A673 (cell line): ENCODE data around the gene SLC16A12. TPM values are rescaled to one million over a fixed set of nuclear protein-coding genes. Genes with fewer than 3 reads are reported as not detected.

Experiments used
- BruUV-seq: library from RNA; stranded (reverse); fragments of 400-500 nt; replicated peaks from 2 replicates; lab custom pipeline; 2021; lab: Mats Ljungman, UMichigan
- CTCF ChIA-PET: fragments of 300-600 bp; sonication (Branson Sonifier 250); formaldehyde crosslinking; loops from one replicate; lab custom pipeline; 2022; ENCODE audit warnings: antibody characterized with exemption; lab: Charles Lee
- POLR2A ChIA-PET: fragments of 300-600 bp; sonication (Branson Sonifier 250); formaldehyde crosslinking; loops from one replicate; lab custom pipeline; 2022; ENCODE audit warnings: antibody characterized with exemption; ENCODE audit not compliant: low non-redundant PET; lab: Charles Lee
- DNase-seq: peaks from one replicate; pipeline ENCODE4 v3.0.0-alpha.2; 2015; ENCODE audit warnings: low spot score
- H3K27ac ChIP-seq: fragments of 200-600 bp; sonication (generic); 2 replicates; pipeline ENCODE4 v1.5.1; 2016; ENCODE audit warnings: mixed run types, low read depth, mild to moderate bottlenecking, mixed read lengths, antibody characterized with exemption, low read length; ENCODE audit not compliant: poor library complexity, severe bottlenecking
- H3K27me3 ChIP-seq: fragments of 200-600 bp; sonication (generic); replicated peaks from 2 replicates; pipeline ENCODE4 v1.6.1; 2017; ENCODE audit warnings: mixed run types, low read depth, mild to moderate bottlenecking, mixed read lengths, antibody characterized with exemption, low read length; ENCODE audit not compliant: insufficient read depth, poor library complexity
- H3K36me3 ChIP-seq: fragments of 200-600 bp; sonication (generic); 2 replicates; pipeline ENCODE4 v1.6.1; 2016; ENCODE audit warnings: mixed run types, mild to moderate bottlenecking, mixed read lengths, antibody characterized with exemption, low read length; ENCODE audit not compliant: insufficient read depth, poor library complexity, severe bottlenecking
- H3K4me1 ChIP-seq: fragments of 200-600 bp; sonication (generic); 2 replicates; pipeline ENCODE4 v1.6.1; 2017; ENCODE audit warnings: mixed run types, mild to moderate bottlenecking, mixed read lengths, antibody characterized with exemption, low read length; ENCODE audit not compliant: insufficient read depth, poor library complexity, severe bottlenecking
- H3K4me3 ChIP-seq: fragments of 200-600 bp; sonication (generic); 2 replicates; pipeline ENCODE4 v1.5.1; 2016; ENCODE audit warnings: low read depth, mixed run types, mild to moderate bottlenecking, mixed read lengths, low read length; ENCODE audit not compliant: poor library complexity, severe bottlenecking
- H3K9me3 ChIP-seq: fragments of 200-600 bp; sonication (generic); 2 replicates; pipeline ENCODE4 v1.6.1; 2016; ENCODE audit warnings: mixed run types, low read depth, mild to moderate bottlenecking, mixed read lengths, antibody characterized with exemption, low read length; ENCODE audit not compliant: poor library complexity, severe bottlenecking
- CTCF ChIP-seq: fragments of 300-800, 200-600 bp; sonication (generic); conservative IDR thresholded peaks from 2 replicates; pipeline ENCODE4 v1.5.1; 2017; ENCODE audit warnings: low read depth, mild to moderate bottlenecking, antibody characterized with exemption, low read length, moderate library complexity, mixed read lengths
- EZH2 ChIP-seq: fragments of 200-600 bp; sonication (generic); IDR thresholded peaks from 2 replicates; pipeline ENCODE4 v1.6.1; 2017; ENCODE audit warnings: borderline replicate concordance, low read depth, mild to moderate bottlenecking, mixed read lengths, antibody characterized with exemption, low read length; ENCODE audit not compliant: poor library complexity, severe bottlenecking
- intact Hi-C: fragments of 100-400 bp; cut with micrococcal nuclease; formaldehyde crosslinking; loops from one replicate; pipeline ENCODE4 v1.10.0; 2022; ENCODE audit not compliant: unreplicated experiment
- total RNA-seq: library from RNA; stranded (reverse); gene quantifications from 2 replicates; pipeline ENCODE4 v1.2.3, GENCODE V29; 2021

SLC16A12 gene
- total RNA-seq, 1 experiment from 2014 or later, result 0.54 TPM

DNA sequence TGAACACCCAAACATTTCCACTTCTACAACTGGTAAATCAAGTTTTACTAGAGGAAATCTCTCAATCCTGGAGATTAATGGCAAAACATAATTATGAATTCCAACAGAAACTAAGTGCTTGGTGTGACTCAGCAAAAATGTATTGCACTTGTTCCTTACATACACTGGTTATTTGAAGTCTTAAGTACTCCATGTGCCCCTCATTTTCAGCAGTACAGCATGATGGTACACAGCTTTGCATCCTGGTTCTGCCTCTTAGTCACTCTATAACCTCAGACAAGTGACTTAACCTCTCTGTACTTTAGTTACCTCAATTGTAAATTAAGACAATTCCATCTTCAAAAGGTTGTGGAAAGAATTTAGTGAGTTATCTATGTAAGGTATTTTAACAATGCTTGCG lies 12.9 kb downstream of the SLC16A12 start:
- H3K27me3 ChIP-seq, result no peaks in the 10 kb centered on the region
- TF ChIP-seq EZH2, result no peak
- TF ChIP-seq CTCF, result no peak
- no TSS peak for BruUV-seq
- no peaks in the 10 kb centered on the region for H3K9me3 ChIP-seq
- H3K4me1 ChIP-seq, result peaks cover 51% of the 10 kb centered on the region
- H3K27ac ChIP-seq, result no peak overlapping the region
- H3K4me3 ChIP-seq, result no peak overlapping the region
- no peaks in the 10 kb centered on the region for H3K36me3 ChIP-seq
- intact Hi-C loops, result no loop called here
- POLR2A ChIA-PET, result no interaction called here
- no peak for DNase-seq
- CTCF ChIA-PET, result no interaction called here

DNA sequence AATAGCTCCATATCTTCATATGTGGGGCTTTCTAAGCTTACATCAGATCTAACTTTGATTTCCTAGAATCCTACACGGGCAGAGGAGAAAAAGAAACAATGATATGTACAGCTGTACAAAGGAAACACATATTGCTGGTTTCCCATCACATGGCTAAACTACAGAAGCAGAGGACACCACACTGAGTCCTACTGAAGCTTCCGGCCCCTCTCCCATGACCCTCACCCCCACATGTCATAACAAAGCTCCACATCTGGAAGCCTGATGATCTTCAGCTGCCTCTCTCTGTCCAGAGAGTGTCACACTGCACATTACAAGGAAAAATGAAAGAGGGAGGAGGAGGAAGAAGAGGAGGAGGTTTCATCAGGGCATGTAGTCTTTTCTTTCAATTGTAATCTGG lies 14.0 kb downstream of the SLC16A12 start:
- DNase-seq, result no peak
- POLR2A ChIA-PET, result no interaction called here

GRCh38 chr10:89520706-89521105 lies 14.7 kb downstream of the SLC16A12 start:
- no peak for DNase-seq
- ChIA-PET POLR2A (no interaction called here), CTCF (no interaction called here)
- Histone ChIP-seq H3K27me3 (no peaks in the 10 kb centered on the region), H3K4me3 (no peak overlapping the region), H3K27ac (no peak overlapping the region), H3K36me3 (no peaks in the 10 kb centered on the region), H3K9me3 (no peaks in the 10 kb centered on the region), H3K4me1 (peaks cover 53% of the 10 kb centered on the region)
- no TSS peak for BruUV-seq
- intact Hi-C loops, result no loop called here
- TF ChIP-seq CTCF (no peak), EZH2 (no peak)

More for the DNA sequence above, 14.0 kb downstream of the SLC16A12 start:
- H3K36me3 ChIP-seq, result no peaks in the 10 kb centered on the region
- TF ChIP-seq CTCF, result no peak
- TF ChIP-seq EZH2, result no peak
- no peak overlapping the region for H3K27ac ChIP-seq
- BruUV-seq, result no TSS peak
- peaks cover 50% of the 10 kb centered on the region for H3K4me1 ChIP-seq
- no peaks in the 10 kb centered on the region for H3K9me3 ChIP-seq
- H3K27me3 ChIP-seq, result no peaks in the 10 kb centered on the region
- no peak overlapping the region for H3K4me3 ChIP-seq
- intact Hi-C loops, result no loop called here
- CTCF ChIA-PET, result no interaction called here
